Posterior cingulate gyrus (tissue), 11 donors: ENCODE data around the gene UBE2G2.
A peak's percentile ranks its signal among the peaks of the same experiment; 100 is the strongest.

Experiments used
- DNase-seq, 10 donors: peaks; one replicate each; pipeline versions ENCODE4 v3.0.0 to v3.0.0-alpha.2; 2020 to 2021; ENCODE audit warnings: mixed read lengths in 3 of 10
- intact Hi-C: fragments of 100-400 bp; cut with DNase I; formaldehyde crosslinking; loops from one replicate; pipeline ENCODE4 v1.15.1; 2023

UBE2G2 gene

DNA sequence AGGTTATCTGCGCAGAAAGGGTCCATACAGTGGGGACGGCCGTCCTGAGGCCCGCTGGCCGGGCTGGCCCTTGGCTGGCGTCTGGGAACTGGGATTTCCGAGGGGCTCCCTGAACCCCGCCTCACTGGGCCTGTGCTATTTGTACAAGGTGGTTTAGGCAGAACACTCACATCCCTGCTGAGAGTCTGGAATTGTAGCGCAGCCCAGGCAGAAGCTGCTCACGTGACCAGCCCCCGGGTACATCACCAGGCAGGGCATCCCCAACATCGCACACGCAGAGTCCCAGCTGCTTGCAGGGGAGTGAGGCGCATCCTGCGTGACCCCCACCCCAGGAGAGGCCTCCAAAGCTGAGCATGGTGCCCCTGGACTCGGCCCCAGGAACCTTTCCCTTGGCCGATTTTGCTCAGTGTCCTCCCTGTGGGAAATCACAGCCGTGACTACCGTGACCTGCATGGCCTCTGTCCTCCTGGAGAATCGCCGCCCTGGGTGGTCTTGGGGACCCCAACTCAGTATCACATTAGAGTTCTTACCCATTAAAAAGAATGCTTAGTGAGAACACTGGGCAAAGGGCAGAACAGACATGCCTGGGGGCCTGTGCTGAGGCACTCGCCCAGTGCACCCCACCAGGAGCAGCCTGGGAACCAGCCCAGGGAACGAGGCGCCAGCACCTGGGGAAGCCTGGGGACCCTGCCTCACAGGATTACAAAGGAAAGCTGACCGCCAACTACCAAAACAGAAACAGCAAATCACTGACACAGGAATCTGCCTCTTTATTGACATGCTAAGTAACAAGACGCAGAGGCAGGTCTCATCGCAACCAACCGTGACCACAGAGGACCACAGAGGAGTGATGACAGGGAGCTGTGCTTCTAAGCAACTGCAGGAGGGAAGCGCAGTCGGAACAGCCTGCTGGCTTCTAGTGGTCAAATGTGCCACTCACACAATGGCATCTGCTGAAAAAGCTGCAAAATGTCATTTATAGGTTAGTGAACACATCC lies 33.5 kb downstream of the UBE2G2 start:
- intact Hi-C loops, result no loop called here
- DNase-seq, result peak in 2 of 10 donors; percentile 75 to 83

DNA sequence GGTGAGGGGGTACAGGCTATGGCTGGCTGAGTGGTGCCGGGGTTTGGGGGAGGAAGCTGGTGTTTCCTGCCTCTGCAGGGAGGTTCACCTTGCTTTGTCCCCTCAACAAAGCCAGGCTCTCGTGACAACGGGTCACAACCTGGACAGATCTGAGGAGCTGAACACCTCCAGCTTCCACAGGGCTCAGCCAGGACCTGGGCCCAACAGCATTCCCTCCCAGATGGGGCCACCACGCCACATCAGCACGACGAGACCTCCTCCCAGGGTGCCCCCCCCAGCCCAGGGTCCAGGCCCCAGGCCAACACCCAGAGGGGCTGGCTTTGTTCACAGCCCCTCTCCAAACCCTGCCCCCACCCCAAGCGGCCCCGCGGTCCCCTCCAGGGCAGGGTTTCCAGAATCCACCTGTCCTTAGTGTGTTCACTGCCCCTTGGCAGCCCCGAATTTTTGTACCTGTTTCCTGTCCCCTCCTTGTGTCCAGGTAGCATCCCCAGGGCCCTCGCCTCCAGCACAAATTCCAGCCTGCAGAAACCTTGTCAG lies 34.7 kb downstream of the UBE2G2 start:
- DNase-seq, result peak in 3 of 10 donors; percentile 30 to 56 (median 49)
- intact Hi-C loops, result no loop called here

DNA sequence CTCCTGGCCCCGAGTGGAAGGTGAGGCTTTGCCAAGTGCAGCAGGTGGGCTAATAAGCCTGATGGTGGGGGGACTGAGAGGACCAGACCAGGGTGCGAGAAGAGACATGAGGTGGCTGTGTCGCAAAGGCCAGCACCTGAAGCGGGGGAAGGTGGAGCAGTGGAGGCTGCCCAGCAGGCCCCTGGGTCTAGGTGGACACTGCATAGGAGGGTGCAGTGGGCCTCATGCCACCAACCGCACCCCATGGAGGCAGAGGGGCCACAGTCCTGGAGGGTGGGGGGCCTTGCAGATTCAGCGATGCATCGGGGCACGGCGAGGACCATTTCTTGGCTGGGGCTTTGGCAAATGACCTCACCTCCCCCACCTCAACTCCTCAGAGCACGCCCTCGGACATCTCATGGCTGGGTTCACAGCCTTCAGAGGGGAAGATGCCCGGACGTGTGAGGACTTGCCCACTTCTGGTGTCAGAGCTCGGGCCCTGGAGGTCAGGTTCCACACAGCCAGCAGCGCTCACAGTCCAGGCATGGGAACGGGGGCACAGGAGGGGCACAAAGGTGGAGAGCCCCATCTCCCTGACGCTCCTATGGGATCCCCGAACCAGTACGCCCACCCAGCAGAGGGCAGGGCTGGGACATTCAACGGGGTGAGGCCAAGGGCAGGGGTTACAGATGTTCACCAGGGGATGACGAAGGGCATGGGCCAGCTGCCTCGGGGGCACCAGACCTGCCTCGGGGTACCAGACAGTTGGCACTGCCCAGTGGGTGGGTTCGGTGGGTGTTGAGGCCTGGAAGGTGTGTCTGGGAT lies 35.4 kb downstream of the UBE2G2 start:
- peak in 2 of 10 donors; percentile 63 to 78 for DNase-seq
- intact Hi-C loops, result no loop called here

- peak in 3 of 10 donors; percentile 37 to 51 (median 39) for DNase-seq
- intact Hi-C loops, result no loop called here
Observed at GRCh38 chr21:44765231-44766013, 36.2 kb downstream of the UBE2G2 start.

DNA sequence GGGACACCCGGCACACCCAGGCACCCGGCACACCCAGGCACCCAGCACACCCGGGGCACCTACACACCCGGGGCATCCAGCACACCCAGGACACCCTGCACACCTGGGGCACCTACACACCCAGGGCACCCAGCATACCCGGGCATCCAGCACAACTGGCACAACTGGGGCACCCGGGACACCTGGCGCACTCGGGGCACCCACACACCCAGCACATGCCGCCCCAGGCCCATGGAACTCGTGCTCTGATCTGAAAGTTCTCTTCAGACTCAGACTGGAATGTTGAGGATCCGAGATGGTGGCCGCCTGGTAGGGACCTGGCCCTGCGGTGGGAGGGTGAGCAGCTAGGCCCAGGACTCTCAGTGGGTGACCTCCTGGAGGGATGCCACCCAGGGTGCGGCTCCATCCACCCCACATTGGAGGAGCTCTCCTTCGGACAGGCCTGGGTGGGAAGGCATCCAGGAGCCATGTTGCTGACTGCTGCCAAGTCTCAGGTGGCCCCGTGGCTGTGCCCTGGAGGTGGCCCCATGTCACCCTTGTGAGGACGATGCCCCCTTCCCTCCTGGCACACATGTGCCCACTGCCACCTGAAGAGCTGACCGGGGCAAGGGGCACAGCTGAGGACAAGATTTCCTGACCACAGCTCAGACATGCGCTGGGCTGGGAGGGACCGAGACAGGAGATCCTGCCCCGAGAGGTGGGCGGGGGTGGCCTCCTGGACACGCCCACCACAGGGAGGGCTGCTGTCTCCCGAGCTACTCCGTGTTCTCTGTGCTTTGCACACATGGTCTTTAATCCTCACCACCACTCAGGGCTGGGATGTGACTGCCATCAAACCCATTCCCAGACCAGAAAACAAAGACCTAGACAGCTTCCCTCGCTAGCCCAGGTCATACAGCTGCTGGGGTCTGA lies 37.0 kb downstream of the UBE2G2 start:
- intact Hi-C loops, result no loop called here
- peak in 4 of 10 donors; percentile 26 to 83 (median 69) for DNase-seq

GRCh38 chr21:44763451-44764318 lies 37.9 kb downstream of the UBE2G2 start:
- DNase-seq, result peak in 3 of 10 donors; percentile 50 to 79 (median 79)
- intact Hi-C loops, result no loop called here

DNA sequence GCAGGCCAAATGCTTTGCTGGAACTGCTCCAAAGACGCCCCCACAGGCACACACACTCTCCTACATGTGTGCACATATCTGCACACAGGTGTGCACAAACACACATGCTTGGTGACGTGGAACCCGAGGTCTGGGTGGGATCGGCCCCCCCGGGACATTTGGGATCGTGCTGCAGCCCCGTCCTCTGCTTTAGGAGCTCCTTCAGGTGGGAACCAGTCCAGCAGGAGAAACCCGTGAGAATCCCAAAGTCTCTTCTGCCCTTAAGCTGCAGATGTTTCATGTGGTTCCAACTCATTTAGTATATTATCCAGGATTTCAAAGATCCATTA lies 38.6 kb downstream of the UBE2G2 start:
- DNase-seq, result peak in 1 of 10 donors; percentile 27
- intact Hi-C loops, result no loop called here

- DNase-seq, result peak in 2 of 10 donors; percentile 67 to 77
- intact Hi-C loops, result no loop called here
Observed at GRCh38 chr21:44762221-44763049, 39.2 kb downstream of the UBE2G2 start.

DNA sequence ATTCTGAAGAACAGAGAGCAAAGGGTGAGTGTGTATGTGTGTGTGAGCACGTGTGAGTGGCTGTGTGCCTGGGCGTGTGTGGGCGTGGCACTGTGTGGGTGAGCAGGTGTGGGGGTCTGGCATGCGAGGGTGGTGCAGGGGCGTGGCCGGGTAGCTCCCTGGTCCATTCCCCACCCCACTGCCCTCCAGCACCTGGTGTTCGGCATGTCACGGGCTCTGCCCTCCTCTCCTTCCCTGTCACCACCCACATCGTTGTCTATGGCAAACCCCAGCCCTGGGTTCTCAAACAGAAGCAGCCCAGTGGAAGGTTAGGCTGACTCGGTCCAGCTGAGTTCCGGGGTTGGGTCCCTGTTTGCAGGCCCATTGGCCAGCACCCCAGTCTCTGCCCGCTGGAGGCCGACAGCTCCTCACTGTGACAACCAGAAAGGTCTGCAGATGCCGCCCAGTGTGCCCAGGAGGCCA lies 39.8 kb downstream of the UBE2G2 start:
- peak in 1 of 10 donors; percentile 69 for DNase-seq
- intact Hi-C loops, result no loop called here

GRCh38 chr21:44761011-44761729 lies 40.5 kb downstream of the UBE2G2 start:
- DNase-seq, result peak in 1 of 10 donors; percentile 30

GRCh38 chr21:44760376-44760775 lies 41.2 kb downstream of the UBE2G2 start:
- DNase-seq, result peak in 2 of 10 donors; percentile 51 to 68
- intact Hi-C loops, result no loop called here

More at GRCh38 chr21:44761011-44761729, 40.5 kb downstream of the UBE2G2 start:
- intact Hi-C loops, result no loop called here

GRCh38 chr21:44759628-44760285 lies 41.9 kb downstream of the UBE2G2 start:
- DNase-seq, result peak in 2 of 10 donors; percentile 39 to 40
- intact Hi-C loops, result no loop called here

DNA sequence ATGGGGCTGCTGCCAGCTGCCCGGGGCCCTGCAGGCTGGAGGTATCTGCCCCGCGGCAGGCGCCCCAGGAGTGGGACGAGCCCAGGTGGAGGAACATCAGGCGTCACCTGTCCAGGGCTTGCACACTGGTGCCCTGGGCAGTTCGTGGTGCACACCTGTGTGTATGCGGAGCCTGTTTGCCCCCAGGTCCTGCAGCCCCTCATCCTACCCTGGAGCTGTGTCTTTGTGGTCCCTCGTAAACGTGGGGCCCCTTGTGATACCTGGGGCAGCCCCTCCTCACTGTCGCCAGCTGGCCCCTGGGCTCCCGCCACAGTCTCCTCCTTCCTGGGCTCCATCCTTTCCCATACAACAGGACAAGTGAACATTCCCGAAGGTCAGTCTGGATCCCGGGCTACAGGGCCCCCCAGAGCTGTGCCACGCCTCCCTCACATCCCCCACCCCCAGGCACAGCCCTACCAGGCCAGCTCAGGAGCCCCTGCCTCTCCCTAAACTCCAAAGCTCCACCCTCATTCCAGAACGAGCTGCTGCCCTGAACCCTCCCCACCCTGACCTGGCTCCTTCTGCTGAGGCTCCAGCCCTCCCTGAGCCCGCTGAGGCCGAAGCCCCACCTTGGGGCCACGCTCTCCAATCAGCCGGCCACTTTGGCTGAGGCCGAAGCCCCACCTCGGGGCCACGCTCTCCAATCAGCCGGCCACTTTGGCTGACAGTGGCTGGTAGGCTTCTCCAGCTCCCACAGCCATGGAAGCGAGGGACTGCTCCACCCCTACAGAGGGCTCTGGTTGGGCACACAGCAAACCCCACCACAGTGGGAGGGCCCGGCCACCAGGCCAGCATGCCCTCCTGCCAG lies 42.6 kb downstream of the UBE2G2 start:
- intact Hi-C loops, result no loop called here

DNA sequence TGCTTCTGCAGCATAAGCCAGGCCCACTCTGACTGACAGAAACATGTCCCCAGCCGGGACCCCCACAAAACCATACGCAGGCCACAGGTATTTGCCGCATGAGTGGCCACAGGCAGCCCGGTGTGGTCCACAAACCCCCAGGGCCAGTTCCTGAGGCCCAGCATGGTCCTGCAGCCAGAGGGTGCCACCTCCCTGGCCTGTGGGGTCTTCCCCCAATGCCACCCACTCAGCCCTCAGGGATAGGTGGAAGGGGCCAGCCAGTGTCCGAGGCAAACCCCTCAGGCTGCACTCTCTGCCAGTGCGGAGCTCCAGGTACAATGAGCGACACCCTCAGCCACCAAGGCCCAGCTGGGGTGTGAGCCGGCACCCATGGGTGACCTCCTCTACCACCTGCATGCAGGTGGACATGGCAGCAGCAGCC lies 43.5 kb downstream of the UBE2G2 start:
- DNase-seq, result peak in 3 of 10 donors; percentile 42 to 75 (median 69)
- intact Hi-C loops, result no loop called here

More for the DNA sequence above, 42.6 kb downstream of the UBE2G2 start:
- peak in 3 of 10 donors; percentile 40 to 82 (median 78) for DNase-seq

DNA sequence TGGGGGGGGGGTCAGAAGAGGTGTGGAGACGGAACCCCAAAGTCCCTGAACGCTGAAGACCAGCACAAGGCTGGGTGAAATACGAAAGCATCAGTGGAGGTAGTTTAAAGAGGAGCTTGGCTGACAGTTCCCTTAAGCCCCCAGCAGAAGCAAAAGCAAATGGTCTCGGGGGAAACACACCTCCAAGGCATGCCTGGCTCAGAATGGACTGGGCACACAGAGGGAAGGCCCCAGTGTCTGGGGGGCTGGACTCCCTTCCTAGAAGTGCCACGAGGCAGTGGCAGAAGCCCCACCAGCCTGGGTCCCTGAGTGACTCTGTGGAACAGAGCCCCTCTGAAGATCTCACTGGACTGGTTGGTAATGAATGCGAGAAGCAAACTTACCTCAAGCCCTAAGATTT lies 43.9 kb downstream of the UBE2G2 start:
- intact Hi-C loops, result no loop called here
- peak in 1 of 10 donors; percentile 14 for DNase-seq
